Ammon's horn (tissue), 1 donor: Measurements from ENCODE around the gene CDCA4.
"Not testable (repeated sequence)": the region's sequence is repeated elsewhere in the genome, so short reads cannot be mapped to it uniquely, and the experiment has no call there.

Source experiments
- DNase-seq: peaks from one replicate; pipeline ENCODE4 v3.0.0-alpha.2; 2016; ENCODE audit warnings: low spot score

Gene CDCA4

DNA sequence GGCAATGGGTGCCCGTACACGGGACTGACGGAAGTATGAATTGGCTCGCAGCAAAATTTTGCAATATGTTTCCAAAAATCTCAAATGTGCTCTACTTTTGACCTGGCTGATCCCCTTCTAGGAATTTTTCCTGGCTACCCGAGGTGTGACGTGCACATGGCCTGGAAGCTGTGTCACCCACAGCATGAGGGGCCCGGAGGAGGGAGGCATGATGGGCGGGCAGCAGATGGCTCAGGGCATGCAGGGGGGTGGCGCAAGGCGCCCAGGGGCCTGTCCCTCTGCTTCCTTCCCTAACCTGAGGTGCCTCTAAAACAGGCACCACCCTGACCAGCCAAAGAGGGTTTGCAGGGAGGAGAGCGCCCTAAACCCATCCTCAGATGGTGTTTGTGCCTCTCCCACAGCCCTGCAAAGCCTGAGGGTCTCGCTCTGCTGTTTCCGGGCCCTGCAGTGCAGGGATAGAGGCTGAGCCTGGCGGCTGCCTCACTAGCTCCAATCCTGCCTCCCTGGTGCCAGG lies 37.7 kb upstream of the CDCA4 start:
- no peak for DNase-seq

DNA sequence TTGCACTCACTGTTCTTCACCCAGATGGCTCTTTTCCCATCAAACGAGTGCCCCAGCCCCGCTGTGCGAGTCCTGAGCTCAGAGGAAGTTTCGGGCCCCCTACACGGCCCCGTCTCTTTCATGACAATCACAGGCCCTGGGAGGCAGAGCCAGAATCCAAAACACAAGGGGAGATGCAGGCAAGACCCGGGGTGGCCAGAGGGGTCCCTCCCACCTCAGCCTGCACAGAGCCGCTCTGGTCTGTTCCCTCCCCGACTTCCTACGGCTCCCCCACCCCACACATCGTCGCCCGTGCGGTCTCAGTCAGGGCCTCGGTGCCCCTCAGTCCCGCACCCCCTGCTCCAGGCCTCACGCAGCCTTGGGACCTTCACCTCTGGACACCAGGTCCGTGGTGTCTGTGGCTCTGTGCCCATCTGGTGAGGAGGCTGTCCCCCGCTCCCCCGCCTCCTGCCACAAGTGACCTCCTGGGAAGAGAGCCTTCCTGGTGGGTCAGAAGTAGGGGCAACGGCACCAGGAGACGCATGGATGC lies 35.5 kb upstream of the CDCA4 start:
- no peak for DNase-seq

DNA sequence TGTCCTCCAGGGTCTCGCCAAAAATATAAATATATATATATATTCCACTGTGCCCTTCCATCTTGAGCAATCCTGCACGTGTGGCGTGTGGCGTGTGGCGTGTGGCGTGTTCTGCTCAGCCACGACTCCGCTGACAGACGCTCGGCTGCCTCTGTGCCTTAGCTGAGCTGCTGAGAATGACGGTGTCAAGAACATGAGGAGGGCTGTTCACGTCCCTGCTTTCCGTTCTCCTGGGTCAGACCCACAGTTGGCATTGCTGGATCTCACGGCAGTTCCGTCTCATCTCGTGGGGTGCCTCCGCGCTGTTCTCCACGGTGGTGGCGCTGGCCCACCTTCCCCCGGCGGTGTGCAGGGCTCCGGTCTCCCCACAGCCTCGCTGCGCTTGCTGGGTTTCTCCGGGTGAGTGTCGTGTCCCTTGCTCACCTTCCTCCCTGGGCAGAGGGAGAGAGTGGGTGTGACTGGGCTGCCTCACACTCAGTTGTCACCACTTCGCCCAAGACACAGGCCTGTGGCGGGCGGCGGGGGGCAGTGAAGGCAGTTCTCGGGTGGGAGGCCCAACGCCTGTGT lies 34.9 kb upstream of the CDCA4 start:
- no peak for DNase-seq

DNA sequence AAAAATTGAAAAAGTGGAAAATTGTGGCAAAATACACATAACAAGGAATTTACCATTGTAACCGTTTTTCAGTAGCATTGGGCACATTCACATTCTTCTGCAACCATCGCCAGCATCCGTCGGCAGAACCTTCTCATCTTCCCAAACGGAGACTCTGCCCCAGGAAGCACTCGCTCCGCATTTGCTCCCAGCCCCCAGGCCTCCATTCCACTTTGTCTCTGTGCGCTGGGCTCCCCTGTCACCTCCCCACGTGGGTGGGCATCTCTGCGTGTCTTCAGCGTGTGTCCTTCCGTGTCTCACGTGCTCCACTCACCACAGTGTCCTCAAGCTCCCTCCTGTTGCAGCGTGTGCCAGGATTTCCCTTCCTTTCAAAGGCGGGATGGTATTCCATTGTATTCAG lies 34.5 kb upstream of the CDCA4 start:
- DNase-seq, result no peak

DNA sequence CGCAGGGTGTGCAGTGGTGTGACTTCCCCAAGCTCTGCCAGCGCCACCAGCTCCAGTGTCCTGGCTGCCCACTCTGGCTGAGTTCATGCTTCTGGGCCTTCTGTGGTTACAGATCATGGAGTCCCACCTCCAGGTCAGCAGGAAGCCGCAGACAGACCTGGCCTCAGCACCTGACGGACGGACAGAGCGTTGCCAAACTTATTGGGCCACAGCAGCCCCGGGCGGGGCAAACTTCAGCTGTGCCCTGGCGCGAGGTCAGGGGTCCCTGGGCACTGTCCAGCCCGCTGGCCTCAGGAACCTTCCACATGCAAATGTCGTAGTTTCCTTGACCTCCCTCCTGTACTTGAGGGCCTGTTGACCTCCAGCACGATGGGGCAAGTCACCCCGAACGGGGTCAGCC lies 33.1 kb upstream of the CDCA4 start:
- DNase-seq, result no peak

DNA sequence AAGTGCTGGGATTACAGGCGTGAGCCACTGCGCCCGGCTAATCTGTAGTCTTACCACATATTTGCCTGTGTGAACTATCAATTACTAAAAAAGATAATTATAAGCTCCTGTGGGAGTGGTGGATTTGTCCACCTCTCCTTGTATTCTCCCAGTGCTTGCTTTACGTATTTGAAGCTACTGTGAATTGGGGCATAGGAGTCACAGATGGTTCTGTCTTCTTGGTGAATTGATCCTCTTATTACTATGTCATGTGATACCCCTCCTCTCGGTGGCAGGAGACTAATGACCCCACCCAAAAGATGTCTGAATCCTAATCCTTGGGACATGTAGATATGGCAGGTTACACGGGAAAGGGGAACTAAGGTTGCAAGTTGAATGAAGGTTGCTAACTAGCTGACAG lies 32.5 kb upstream of the CDCA4 start:
- DNase-seq, result no peak

DNA sequence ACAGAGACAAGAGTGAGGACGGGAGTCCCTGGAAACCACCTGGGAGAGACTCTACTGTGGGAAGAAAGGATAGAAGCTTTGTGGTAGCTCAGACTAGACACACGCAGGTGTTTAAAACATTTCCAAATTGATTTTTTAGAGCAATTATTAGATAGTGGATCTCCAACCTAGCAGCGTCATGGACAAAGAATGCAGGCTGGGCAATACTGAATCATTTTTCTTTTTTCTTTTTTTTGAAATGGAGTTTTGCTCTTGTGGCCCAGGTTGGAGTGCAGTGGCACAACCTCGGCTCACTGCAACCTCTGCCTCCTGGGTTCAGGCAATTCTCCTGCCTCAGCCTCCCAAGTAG lies 31.2 kb upstream of the CDCA4 start:
- no peak for DNase-seq

DNA sequence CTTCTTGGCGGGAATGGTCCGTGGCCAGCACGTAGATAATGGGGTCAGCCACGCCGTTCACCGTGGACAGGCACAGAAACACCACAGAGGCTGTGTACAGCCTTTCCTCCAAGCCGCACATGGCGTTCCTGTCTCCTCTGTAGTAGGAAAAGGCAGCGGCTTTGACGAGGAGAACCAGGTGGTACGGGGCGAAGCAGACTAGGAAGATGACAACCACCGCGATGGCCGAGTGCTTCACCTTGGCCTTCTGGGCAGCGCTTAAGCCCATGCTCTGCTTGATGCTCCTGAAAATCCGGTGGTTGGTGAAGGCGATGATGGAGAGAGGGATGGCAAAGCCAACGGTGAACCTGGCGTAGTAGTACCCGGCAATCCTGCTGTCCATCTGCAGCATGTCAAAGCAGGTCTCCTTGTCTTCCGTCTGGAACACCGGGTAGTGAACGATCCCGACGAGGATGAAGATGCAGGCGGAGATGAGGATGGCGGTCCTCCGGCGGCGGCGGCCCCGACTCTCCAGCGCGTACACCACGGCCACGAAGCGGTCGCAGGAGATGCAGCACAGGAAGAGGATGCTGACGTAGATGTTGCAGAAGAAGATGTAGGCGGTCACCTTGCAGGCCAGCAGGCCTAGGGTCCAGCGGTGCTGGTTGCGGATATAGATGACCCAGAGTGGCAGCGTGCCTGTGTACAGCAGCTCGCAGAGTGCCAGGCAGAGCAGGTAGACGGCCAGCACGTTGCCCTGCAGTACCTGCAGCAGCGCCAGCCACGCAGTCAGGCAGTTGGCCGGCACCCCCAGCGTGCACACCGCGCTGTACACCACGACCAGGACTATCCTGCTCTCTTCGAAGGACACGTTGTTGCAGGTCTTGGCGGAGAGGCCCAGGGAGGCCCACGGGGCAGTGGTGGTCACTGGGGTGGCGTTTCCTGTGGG lies 30.6 kb upstream of the CDCA4 start:
- DNase-seq, result no peak

DNA sequence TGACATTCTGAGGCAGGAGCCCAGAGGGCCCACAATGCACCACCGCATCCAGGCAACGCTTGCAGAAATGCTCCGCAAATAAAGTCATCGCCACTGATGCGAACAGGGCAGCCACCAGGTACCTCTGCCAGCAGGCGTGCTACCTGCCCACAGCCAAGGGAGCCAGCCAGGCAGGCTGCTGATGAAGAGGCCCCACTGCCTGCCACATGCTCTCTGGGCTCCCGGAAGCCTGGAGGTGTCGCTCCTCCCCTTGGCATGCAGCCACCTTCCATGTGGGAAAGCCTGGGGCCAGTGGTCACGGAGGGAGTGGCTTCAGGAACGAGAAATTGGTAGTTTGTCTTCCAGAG lies 29.6 kb upstream of the CDCA4 start:
- DNase-seq, result no peak

DNA sequence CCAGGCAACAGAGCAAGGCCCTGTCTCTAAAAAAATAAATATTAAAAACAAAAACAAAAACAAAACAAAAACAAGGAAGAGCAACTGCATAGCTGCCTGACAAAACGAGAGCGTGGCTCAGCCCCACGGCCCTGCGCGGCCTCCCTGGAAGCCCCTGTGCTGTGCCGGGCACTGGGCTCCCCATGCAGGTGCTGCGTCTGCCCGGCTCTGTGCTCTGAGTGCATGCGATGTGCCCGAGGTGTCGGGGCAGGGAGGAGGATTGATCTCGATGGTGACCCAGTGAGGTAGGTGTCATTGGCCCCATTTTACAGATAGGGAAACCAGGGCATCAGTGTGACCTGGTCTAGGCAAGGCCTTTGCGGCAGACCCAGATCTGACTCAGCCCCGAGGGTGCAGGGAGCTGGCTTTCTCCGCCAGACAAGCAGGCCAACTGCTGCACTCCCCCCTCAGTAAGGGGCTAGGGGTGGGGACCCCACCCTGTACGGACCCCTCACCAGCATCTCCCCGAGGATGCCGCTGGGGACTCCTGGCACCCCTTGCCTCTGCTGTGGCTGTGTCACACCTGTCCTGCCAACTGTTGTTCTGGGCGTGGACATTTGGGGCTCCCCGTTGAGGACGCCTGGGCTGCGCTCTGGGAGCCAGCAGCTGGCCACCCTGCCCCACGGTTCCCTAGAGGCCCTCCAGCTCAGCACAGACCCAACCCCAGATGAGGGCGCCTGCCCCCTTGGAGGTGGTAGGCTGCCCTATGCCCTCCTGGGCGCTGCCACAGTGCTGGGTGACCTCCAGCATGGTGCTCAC lies 29.1 kb upstream of the CDCA4 start:
- DNase-seq, result no peak

DNA sequence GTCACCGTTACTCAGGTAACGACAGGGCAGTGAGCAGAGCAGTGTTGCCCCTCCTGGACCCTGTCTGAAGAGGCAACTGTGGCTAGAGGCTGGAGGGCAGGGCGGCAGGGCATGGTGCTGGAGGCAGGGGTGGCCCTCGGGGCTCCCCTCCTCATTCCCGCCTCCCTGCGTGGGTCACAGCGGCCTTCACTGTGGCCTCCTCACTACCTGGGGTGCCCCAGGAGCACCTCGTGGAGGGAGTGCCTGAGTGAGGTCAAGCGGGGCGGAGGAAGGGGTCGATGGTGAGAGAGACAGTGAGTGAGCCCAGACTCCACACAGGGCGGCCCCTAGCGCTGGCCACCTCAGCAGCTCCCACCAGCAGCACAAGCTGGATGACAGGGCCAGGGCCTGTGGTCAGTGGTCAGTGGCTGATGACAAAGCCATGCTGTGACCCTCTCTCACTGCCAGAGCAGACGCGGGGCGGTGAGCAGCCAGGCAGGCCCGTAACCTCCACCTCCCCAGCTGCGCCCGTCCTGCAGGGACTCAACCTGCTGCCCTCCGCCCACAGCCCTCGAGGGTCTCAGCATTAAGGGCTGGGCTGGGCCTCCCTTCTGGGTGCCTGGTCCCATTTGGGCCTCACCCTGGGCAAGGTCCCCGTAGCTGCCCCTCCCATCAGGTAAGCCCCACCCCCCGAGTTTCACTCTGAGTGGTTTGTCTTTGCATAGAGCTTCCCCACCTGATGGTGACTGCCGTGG lies 26.6 kb upstream of the CDCA4 start:
- no peak for DNase-seq

DNA sequence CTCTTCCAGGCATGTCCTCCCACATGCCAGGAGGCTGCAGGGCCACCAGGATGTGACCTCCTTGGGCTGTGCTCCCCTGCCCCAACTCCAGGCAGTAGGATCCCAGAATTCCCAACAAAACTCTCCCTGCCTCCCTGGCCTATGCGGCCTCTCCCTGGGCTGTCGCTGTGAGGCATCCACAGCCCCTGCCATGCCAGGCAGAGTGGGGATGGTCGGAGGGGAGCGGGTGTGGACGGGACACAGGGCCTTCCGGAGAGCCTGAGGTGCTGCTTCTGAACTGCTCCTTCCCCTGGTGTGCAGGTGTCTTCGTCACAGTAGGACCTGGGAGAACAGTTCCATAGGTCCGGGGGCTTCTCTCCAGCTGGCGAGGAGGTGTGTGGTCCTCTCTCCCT lies 26.0 kb upstream of the CDCA4 start:
- DNase-seq, result no peak

DNA sequence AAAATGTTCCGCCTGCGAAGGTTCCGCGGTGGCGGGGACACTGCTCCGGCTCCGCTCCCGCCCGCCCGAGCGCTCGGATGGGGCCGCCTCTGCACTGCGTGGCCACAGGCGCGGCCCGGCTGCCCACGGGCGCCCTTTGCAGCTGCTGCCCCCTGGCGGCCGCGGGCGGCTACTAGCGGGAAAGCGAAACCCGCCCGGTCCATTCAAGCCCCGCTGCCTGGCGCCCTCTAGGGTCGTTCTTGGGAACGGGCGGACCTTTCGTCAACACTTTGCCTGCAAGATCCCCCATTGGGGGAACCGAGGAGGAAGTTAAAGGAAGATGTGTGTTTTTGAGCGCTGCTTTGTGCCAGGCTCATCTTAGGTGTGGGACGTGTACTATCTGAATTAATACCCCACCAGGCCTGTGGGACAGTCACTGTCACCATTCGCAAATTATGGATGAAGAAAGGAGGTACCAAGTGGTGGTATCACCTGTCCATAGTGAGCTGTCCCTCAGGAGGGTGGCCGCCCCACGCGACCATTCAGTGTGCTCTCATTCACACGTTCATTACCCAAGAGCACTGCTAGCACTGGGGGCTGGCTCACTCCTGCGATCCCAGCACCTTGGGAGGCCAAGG lies 24.9 kb upstream of the CDCA4 start:
- DNase-seq, result peak; percentile 76

DNA sequence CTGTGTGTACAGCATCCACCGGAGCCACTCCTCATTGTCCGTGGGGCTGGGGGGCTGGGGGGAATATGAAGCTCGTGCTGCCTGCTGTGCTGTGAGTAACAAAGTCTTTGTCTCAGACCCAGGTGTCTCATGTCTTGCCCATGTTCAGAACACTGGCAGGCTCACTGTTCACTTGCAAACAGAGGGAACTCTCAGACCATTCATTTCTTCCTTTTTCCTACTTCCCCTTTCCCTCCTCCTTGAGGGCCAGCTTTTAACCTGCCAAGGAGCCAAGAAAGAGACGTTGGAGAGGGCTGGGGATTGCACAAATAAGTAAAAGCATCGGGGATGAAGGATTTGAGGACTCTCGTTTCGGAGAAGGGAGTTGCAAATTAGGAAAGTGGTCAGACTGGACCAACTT lies 22.8 kb upstream of the CDCA4 start:
- no peak for DNase-seq

DNA sequence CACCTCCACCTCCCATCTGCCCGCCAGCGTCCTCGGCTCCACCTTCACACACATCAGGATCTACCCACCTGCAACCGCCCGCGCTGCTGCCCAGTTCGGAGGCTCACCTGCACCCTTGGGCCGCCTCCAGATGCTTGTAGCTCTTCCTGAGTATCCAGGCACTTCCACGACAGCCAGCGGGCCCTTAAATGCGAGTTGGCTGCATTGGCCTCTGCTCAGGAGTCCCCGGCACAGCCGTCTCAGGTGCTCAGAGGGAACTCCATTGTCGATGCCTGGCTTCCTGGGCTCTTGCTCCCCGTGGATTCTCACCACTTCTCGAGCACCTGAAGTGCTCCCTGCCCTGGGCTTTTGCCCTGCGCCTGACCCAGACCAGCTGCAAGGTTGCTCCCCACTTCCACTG lies 21.9 kb upstream of the CDCA4 start:
- DNase-seq, result no peak

DNA sequence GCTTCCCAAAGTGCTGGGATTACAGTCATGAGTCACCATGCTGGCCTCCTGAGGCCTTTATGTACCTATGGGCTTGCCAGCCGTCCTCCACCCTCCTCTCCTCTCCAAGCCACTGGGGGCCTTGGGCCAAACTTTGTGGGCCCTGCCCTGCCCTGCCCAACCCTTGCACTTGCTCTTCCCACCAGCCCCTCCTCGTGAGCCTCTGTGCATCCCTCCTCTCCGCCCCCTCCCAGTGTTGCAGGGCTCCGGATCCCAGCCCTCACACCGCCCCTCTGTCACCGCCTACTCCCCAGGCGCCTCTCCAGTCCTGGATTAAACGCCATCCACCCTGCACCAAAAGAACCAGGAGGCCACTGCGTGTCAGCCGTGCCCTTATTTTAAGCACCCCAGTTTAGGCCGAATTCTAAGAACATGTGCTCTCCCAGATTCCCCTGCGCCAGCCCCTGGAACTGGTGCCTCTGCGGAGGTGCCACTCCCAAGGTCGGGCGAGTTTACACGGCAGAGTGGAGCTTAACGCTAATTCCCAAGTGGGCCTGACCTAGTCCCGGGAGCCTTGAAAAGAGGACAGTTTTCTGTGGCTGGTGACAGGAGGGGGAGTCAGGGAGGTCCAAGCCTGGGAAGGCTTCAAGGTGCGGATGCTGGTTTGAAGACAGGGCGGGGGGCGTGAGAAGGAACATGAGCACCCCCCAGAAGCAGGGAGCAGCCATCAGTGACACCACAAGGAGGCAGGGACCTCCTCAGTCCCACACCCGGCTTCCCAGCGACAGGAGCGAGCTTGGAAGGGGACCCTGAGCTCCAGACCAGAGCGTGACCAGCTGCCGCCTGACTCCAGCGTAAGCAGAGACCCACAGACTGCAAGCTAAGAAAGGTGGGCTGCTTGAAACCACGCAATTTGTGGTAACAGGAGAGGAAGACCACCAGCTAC lies 21.2 kb upstream of the CDCA4 start:
- no peak for DNase-seq

DNA sequence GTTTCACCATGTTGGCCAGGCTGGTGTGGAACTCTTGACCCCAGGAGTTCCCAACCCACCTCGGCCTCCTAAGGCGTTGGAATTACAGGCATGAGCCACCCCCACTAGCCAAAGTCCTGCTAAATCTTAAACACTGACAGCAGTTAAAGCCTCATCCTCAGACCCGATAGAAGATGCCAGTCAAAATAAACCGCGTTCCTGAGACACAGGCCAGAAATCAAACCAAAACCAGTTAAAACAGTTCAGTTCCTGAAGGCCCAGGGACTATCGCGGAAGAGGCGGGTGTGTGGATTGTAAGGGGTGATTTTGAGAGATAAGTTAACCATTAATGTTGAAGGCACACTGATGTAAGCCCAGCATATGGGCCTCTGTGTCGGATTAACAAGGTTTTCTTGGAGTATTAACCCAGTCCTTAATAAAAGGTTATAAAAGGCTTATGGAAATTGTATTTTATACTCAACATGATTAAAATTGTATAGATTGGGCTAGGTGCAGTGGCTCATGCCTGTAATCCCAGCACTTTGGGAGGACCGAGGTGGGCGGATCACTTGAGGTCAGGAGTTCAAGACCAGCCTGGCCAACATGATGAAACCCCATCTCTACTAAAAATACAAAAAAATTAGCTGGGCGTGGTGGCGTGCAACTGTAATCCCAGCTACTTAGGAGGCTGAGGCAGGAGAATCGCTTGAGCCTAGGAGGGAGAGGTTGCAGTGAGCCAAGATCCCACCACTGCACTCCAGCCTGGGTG lies 18.7 kb upstream of the CDCA4 start:
- DNase-seq, result no peak

DNA sequence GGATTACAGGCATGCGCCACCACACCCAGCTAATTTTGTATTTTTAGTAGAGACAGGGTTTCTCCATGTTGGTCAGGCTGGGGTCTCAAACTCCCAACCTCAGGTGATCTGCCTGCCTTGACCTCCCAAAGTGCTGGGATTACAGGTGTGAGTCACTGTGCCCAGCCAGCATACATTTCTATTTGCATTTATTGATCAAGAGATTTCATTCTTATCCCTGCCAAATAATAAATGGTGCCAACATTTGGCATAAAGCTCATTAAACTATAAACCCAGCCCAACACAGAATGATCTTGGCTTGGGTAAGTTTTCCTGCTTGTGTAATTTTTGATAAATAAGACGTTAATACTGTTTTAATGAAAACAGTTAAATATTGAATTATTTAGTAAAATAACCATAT lies 14.7 kb upstream of the CDCA4 start:
- not testable (repeated sequence) for DNase-seq

DNA sequence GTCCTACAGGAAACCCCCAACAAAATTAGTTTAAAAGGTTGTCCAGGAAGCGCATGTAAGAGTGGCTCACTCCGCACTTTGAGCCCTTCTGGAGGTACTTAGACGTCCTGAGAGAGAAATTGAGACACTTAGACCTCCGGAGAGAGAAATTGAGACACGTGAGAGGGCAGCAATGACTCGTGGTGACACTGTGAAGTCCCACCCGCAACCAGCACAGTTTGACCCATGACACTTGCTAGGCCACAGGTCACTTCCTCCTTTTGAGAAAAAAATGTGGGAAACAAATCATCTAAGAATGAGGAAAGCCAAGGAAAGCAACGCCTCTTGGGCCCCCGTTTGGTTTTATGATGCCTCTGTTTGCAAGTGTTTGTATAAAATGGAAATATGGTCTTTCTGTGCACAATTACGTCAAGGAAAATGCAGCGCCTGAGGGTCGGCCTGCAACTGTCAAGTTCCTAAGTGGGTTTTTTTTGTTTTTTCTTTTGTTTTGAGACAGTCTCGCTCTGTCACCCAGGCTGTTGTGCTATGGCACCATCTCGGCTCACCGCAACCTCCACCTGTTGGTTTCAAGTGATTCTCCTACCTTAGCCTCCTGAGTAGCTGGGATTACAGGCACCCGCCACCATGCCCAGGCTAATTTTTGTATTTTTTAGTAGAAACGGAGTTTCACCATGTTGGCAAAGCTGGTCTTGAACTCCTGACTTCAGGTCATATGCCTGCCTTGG lies 13.6 kb upstream of the CDCA4 start:
- DNase-seq, result no peak
